ENCODE data around the gene NUDT3.
A peak's percentile ranks its signal among the peaks of the same experiment; 100 is the strongest.
"Not testable (repeated sequence)": the region's sequence is repeated elsewhere in the genome, so short reads cannot be mapped to it uniquely, and the experiment has no call there.

Gene NUDT3

DNA sequence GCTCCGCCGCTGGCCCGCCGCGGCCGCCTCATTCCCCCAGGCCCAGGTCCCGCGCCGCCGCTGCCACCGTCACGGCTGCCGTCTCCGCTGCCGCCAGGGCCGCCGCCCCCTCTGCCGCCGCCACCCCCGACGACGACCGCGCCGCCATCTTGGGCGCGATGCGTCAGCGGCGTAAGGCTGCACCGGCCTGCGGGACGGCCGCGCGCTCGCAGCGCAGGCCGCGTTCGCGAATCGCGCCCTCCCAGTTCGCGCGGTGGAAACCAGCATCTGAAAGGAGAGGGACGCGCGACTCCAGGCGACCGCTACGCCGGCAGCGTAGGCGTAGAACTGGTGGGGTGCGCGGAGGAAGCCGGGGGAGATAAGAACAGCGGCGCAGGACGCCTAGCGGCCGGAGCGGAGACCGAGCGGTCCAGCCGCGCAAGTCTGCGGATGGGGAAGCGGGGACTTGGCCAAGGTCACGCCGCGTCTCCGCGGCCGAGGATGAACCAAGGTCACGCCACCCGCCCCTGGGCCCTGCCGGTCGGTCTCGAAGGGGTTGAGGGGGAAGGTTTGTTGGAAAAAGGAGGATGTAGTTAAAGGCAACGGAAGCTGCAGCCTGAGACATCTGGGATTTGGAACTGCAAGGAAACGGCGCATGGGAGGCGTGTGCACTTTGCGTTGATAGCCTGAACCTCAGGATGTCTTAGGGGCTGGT is at the start of gene NUDT3:
NUDT3 (minus strand) TSS at position 173 of the 694 bp plus-strand sequence. CDS start 307 bp downstream, outside the sequence.
- DNase-seq (ENCODE audit: low spot score) = peak; percentile 96

- no peak for DNase-seq (ENCODE audit: low spot score)
Observed at GRCh38 chr6:34441526-34441925, 49.1 kb upstream of the NUDT3 start.

- no peak for DNase-seq (ENCODE audit: low spot score)
Observed at GRCh38 chr6:34439442-34439841, 47.0 kb upstream of the NUDT3 start.

DNA sequence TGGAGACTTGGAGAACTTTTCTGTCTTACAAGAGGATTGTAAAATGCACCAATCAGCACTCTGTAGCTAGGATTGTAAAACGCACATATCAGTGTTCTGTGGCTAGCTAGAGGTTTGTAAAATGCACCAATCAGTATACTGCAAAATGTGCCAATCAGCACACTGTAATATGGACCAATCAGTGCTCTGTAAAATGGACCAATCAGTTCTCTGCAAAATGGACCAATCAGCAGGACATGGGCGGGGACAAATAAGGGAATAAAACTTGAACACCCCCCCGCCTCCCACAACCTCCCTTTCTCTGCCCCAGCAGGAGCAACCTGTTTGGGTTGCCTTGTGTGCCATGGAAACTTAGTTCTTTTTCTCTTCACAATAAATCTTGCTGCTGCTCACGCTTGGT is 46.2 kb upstream of the NUDT3 start:
- DNase-seq (ENCODE audit: low spot score) = no peak

DNA sequence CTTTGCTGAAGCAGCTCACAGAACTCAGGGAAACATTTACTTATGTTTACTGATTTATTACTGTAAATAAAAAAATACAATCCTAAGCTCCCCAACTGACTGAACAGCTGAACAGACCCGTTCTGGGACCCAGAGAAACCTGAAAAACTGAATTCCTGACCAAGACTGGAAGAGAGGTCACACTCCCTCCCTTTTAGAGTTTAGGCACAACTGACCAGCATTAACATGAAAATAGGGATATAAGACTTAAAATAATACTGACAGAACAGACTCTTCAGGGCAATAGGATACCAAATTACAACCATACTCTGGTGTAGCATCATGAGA is 45.1 kb upstream of the NUDT3 start:
- DNase-seq (ENCODE audit: low spot score) = no peak

- DNase-seq (ENCODE audit: low spot score) = no peak
Observed at GRCh38 chr6:34436803-34437643, 44.6 kb upstream of the NUDT3 start.

- no peak for DNase-seq (ENCODE audit: low spot score)
Observed at GRCh38 chr6:34435916-34436315, 43.4 kb upstream of the NUDT3 start.

DNA sequence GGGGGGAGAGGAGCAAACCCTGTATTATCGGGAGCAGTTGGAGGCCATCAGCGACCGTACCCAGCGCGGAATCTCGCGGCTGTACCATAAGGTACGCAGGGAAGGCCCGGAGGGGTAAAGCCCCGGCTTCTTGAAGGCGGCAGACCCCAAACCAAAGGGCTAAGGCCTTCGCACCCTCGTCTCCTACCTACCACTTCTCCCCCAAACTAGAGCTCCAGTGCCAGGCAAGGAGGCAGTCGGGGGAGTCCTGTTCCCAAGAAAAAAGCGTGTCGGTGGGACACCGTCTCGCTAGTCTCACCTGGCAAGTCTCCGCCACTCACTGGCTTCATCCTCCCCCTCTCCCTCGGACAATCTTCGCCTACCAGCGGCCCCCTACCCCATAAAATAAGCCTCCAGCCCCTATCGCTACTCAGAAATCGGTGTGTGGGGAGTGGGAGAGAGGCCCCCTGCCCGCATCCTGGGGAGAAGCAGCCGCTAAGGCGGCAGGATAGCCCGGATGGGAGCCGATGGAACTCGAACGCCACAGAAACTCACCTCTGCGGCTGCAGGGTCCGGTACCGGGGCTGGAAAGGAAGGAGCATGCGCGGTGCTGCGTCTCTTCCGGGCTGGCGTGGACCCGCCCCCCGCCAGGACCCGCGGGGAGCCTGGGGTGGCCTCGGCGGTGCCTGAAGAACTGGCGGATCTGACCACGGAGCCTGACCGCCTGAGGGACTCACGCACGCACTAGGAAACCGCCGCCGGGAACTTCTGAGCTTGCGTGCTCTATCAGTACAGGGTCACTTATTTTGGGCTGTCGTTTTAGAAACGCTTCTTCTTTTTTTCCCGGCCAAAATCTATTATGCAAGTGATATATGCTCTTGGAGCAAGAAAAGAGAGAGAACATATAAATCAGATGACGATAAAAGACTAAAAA is 33.3 kb upstream of the NUDT3 start, which contains the start of gene RPS10:
RPS10 (minus strand) TSS at position 572 of the 913 bp plus-strand sequence. CDS start 848 bp downstream, outside the sequence.
- peak; percentile 100 for DNase-seq (ENCODE audit: low spot score)

GRCh38 chr6:34425132-34425497 is 32.6 kb upstream of the NUDT3 start:
- DNase-seq (ENCODE audit: low spot score) = peak; percentile 32

DNA sequence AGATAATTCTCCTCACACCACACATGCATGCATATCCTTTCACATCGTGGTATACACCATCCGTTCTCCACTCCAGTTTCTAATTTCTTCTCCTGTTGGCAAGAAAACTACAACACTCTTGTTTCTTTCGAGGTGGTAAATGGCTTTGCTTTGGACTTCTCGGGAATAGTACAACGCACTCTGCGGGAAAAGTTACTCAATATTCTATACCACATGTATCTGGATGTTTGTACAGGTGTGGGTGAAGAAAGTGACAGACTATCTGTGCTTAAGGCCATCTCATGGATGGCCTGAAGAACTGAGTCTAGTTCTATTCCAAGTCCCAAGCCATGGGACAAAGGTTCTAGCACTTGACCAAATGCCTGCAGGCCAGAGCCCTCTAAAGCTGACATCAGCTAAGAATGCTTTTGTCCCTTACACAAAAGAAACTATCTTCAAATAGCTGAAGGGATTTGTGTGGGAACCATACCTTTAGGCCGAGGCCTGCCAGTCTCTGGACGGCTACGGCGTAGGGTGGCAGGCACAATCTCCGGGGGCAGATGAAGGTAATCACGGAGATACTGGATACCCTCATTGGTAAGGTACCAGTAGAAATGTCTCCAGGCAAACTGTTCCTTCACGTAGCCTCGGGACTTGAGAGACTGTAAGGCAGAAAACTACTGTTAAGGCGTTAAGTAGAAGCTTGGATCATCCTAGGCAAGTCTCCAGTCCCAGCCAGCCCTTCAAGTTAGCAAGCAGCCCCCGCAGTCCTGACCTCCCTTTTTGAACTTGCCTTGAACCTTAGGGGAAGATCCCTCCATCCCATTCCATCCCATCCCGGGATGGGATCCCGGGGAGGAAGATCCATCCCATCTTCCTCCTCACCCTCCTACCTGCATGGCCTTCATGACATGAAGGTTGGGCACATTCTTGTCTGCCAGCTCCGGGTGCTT is 32.0 kb upstream of the NUDT3 start:
- no peak for DNase-seq (ENCODE audit: low spot score)

DNA sequence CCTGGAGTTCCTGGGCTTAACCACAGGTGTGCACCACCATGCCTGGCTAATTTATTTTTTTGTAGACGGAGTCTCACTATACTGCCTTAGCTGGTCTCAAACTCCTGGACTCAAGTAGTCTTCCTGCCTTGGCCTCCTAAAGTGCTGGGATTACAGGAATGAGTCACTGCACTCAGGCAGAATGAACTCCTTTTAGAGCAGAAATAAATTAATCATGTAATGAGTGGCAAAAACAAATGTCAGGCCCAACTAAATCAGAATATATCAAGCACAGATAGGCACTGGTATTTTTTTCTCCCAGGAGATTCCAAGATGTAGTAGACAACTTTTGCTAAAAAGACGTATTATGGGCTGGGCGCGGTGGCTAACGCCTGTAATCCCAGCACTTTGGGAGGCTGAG is 30.8 kb upstream of the NUDT3 start:
- DNase-seq (ENCODE audit: low spot score) = no peak

- no peak for DNase-seq (ENCODE audit: low spot score)
Observed at GRCh38 chr6:34418367-34418766, 25.9 kb upstream of the NUDT3 start.

DNA sequence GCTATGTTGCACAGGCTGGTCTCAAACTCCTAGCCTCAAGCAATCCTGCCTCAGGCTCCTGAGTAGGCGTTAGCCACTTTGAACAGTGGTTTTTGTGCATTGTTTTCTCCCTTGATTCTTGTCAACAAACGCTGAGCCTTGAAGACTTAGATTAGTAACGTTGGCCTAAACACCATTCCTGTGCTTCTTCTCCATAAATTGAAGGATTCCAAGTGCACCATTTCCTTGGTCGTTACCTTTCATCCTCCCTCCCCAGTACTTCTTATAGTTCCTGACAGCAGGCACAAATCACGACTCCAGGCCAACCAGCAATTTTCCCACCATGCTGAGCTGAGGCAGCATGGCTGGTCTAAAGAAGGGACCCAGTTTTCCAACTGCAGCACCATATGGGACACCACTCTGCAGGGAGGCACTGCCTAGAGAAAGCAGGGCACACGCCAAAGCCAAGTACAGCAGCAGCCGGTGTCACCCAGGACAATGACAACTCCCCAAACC is 24.5 kb upstream of the NUDT3 start:
- no peak for DNase-seq (ENCODE audit: low spot score)

GRCh38 chr6:34414999-34415858 is 22.8 kb upstream of the NUDT3 start:
- peak; percentile 78 for DNase-seq (ENCODE audit: low spot score)

GRCh38 chr6:34412643-34413214 is 20.3 kb upstream of the NUDT3 start:
- no peak for DNase-seq (ENCODE audit: low spot score)

DNA sequence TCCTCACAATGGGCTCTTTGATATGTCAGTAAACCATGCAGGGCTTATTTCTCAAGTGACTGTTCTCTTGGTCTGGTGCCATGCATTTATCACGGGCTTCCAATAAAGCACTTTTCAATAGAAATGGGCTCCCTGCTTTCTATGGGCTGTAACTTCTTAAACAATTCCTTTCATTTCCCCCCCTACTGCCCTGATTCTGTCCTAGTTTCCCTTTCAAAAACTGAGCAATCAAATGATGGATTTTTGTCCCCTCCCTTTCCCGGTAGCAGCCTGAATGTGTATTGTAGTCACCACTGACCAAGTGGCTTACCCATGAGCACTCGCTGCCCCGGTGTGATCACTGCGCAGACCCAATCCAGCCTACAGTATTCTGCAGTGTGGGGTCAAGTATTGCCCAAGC is 19.5 kb upstream of the NUDT3 start:
- DNase-seq (ENCODE audit: low spot score) = no peak

- DNase-seq (ENCODE audit: low spot score) = not testable (repeated sequence)
Observed at GRCh38 chr6:34407915-34408314, 15.4 kb upstream of the NUDT3 start.

GRCh38 chr6:34396518-34396917 is 4.0 kb upstream of the NUDT3 start:
- no peak for DNase-seq (ENCODE audit: low spot score)

GRCh38 chr6:34393966-34394305 is 1.5 kb upstream of the NUDT3 start:
- no peak for DNase-seq (ENCODE audit: low spot score)

Data from GM03348 (cell line).